Ovary (tissue), 3 donors: Measurements from ENCODE around the gene TBC1D22B.

Experiments used
- EP300 ChIP-seq: sonication (generic); formaldehyde crosslinking; IDR thresholded peaks from one replicate; pipeline ENCODE4 v1.6.1; 2017; ENCODE audit warnings: antibody characterized with exemption
- POLR2A ChIP-seq: fragments of 450-650 bp; IDR thresholded peaks from one replicate; pipeline ENCODE4 v1.6.1; 2017; ENCODE audit warnings: antibody characterized with exemption, mild to moderate bottlenecking, moderate library complexity
- TF ChIP-seq, protein P1 (sequence below), 3 donors: fragments of 450-650 bp in 2 of 3; fragments of 200-600 bp in 1 of 3; IDR thresholded peaks; one replicate each; pipeline versions ENCODE4 v1.5.1 to v1.8.0; 2016 to 2022; ENCODE audit warnings: antibody characterized with exemption in 3 of 3, mild to moderate bottlenecking in 1 of 3
- donor health status: DM: no; HTN: no; CAD: no.

- TF ChIP-seq POLR2A (no peak), EP300 (no peak)
- TF ChIP-seq, protein P1, sequence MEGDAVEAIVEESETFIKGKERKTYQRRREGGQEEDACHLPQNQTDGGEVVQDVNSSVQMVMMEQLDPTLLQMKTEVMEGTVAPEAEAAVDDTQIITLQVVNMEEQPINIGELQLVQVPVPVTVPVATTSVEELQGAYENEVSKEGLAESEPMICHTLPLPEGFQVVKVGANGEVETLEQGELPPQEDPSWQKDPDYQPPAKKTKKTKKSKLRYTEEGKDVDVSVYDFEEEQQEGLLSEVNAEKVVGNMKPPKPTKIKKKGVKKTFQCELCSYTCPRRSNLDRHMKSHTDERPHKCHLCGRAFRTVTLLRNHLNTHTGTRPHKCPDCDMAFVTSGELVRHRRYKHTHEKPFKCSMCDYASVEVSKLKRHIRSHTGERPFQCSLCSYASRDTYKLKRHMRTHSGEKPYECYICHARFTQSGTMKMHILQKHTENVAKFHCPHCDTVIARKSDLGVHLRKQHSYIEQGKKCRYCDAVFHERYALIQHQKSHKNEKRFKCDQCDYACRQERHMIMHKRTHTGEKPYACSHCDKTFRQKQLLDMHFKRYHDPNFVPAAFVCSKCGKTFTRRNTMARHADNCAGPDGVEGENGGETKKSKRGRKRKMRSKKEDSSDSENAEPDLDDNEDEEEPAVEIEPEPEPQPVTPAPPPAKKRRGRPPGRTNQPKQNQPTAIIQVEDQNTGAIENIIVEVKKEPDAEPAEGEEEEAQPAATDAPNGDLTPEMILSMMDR (IDR thresholded peaks at IDR 0.05), result no peak
Measured at GRCh38 chr6:37332894-37333293, 75.3 kb downstream of the TBC1D22B start.
